ENCODE measurements around the gene LAMP5.

Gene LAMP5

GRCh38 chr20:9488063-9488462 is 26.3 kb upstream of the LAMP5 start:
- DNase-seq (ENCODE audit: extremely low spot score): no peak
- CTCF ChIA-PET: no interaction called here
- POLR2A ChIA-PET: no interaction called here
- no peak for TF ChIP-seq FOXK2 (IDR thresholded peaks at IDR 0.05)
- TF ChIP-seq ZNF384 (IDR thresholded peaks at IDR 0.05): no peak
- TF ChIP-seq LEF1 (IDR thresholded peaks at IDR 0.05; ENCODE audit: borderline replicate concordance): no peak
- TF ChIP-seq ARNT (IDR thresholded peaks at IDR 0.05): no peak
- TF ChIP-seq NFRKB (IDR thresholded peaks at IDR 0.05): no peak
- no peak for TF ChIP-seq SP1 (IDR thresholded peaks at IDR 0.05)
- TF ChIP-seq CTBP1 (IDR thresholded peaks at IDR 0.05; ENCODE audit: borderline replicate concordance): no peak
- no peak for TF ChIP-seq SUZ12 (IDR thresholded peaks at IDR 0.05)
- TF ChIP-seq BHLHE40 (IDR thresholded peaks at IDR 0.05; ENCODE audit: borderline replicate concordance): no peak
- no peak for TF ChIP-seq FOXA1 (IDR thresholded peaks at IDR 0.05)
- TF ChIP-seq L3MBTL2 (conservative IDR thresholded peaks at IDR 0.05): no peak
- TF ChIP-seq HDGF (IDR thresholded peaks at IDR 0.05; ENCODE audit: borderline replicate concordance): no peak
- TF ChIP-seq ELF4 (IDR thresholded peaks at IDR 0.05): no peak
- TF ChIP-seq FOXM1 (IDR thresholded peaks at IDR 0.05; ENCODE audit: borderline replicate concordance): no peak
- no peak for TF ChIP-seq PKNOX1 (IDR thresholded peaks at IDR 0.05)
- no peak for TF ChIP-seq TARDBP (IDR thresholded peaks at IDR 0.05)

- DNase-seq (ENCODE audit: extremely low spot score): no peak
- ChIA-PET POLR2A (no interaction called here), CTCF (no interaction called here)
- TF ChIP-seq L3MBTL2 (conservative IDR thresholded peaks at IDR 0.05) (no peak), SUZ12 (IDR thresholded peaks at IDR 0.05) (no peak), ARNT (IDR thresholded peaks at IDR 0.05) (no peak), PKNOX1 (IDR thresholded peaks at IDR 0.05) (no peak), SP1 (IDR thresholded peaks at IDR 0.05) (no peak), CTBP1 (IDR thresholded peaks at IDR 0.05; ENCODE audit: borderline replicate concordance) (no peak), TARDBP (IDR thresholded peaks at IDR 0.05) (no peak), FOXM1 (IDR thresholded peaks at IDR 0.05; ENCODE audit: borderline replicate concordance) (no peak), LEF1 (IDR thresholded peaks at IDR 0.05; ENCODE audit: borderline replicate concordance) (no peak), NFRKB (IDR thresholded peaks at IDR 0.05) (no peak), HDGF (IDR thresholded peaks at IDR 0.05; ENCODE audit: borderline replicate concordance) (no peak), BHLHE40 (IDR thresholded peaks at IDR 0.05; ENCODE audit: borderline replicate concordance) (no peak), ELF4 (IDR thresholded peaks at IDR 0.05) (no peak), FOXK2 (IDR thresholded peaks at IDR 0.05) (no peak), FOXA1 (IDR thresholded peaks at IDR 0.05) (no peak), ZNF384 (IDR thresholded peaks at IDR 0.05) (no peak)
These were observed 24.2 kb upstream of the LAMP5 start for GRCh38 chr20:9490161-9490560.

- no peak for DNase-seq (ENCODE audit: extremely low spot score)
- TF ChIP-seq L3MBTL2 (conservative IDR thresholded peaks at IDR 0.05) (no peak), FOXM1 (IDR thresholded peaks at IDR 0.05; ENCODE audit: borderline replicate concordance) (no peak)
- ChIA-PET POLR2A (no interaction called here), CTCF (no interaction called here)
These were observed 23.8 kb upstream of the LAMP5 start for GRCh38 chr20:9490631-9491030.

GRCh38 chr20:9491324-9491723 is 23.1 kb upstream of the LAMP5 start:
- DNase-seq (ENCODE audit: extremely low spot score): no peak
- CTCF ChIA-PET: interaction anchor here (0.6 kb wide), 1 partner anchor 495 kb away, joined by 3 read pairs; no protein-coding TSS in a partner anchor
- no peak for TF ChIP-seq TARDBP (IDR thresholded peaks at IDR 0.05)
- TF ChIP-seq HDGF (IDR thresholded peaks at IDR 0.05; ENCODE audit: borderline replicate concordance): no peak
- no peak for TF ChIP-seq CTBP1 (IDR thresholded peaks at IDR 0.05; ENCODE audit: borderline replicate concordance)
- TF ChIP-seq FOXA1 (IDR thresholded peaks at IDR 0.05): no peak
- no peak for TF ChIP-seq SP1 (IDR thresholded peaks at IDR 0.05)
- TF ChIP-seq FOXK2 (IDR thresholded peaks at IDR 0.05): no peak
- no peak for TF ChIP-seq PKNOX1 (IDR thresholded peaks at IDR 0.05)
- no peak for TF ChIP-seq NFRKB (IDR thresholded peaks at IDR 0.05)
- TF ChIP-seq FOXM1 (IDR thresholded peaks at IDR 0.05; ENCODE audit: borderline replicate concordance): no peak
- no peak for TF ChIP-seq ARNT (IDR thresholded peaks at IDR 0.05)

GRCh38 chr20:9492067-9492466 is 22.3 kb upstream of the LAMP5 start:
- ChIA-PET POLR2A (no interaction called here), CTCF (interaction anchor here (0.6 kb wide), 1 partner anchor 495 kb away, joined by 3 read pairs; no protein-coding TSS in a partner anchor)
- DNase-seq (ENCODE audit: extremely low spot score): no peak
- no peak for TF ChIP-seq FOXK2 (IDR thresholded peaks at IDR 0.05)

More at GRCh38 chr20:9491324-9491723, 23.1 kb upstream of the LAMP5 start:
- POLR2A ChIA-PET: no interaction called here

GRCh38 chr20:9493803-9494202 is 20.6 kb upstream of the LAMP5 start:
- ChIA-PET POLR2A (no interaction called here), CTCF (no interaction called here)
- no peak for TF ChIP-seq TARDBP (IDR thresholded peaks at IDR 0.05)
- TF ChIP-seq NFRKB (IDR thresholded peaks at IDR 0.05): no peak
- no peak for TF ChIP-seq L3MBTL2 (conservative IDR thresholded peaks at IDR 0.05)
- TF ChIP-seq BHLHE40 (IDR thresholded peaks at IDR 0.05; ENCODE audit: borderline replicate concordance): no peak
- no peak for TF ChIP-seq HDGF (IDR thresholded peaks at IDR 0.05; ENCODE audit: borderline replicate concordance)
- TF ChIP-seq PKNOX1 (IDR thresholded peaks at IDR 0.05): no peak
- no peak for TF ChIP-seq ELF4 (IDR thresholded peaks at IDR 0.05)
- TF ChIP-seq FOXM1 (IDR thresholded peaks at IDR 0.05; ENCODE audit: borderline replicate concordance): no peak
- no peak for TF ChIP-seq ARNT (IDR thresholded peaks at IDR 0.05)
- no peak for TF ChIP-seq CTBP1 (IDR thresholded peaks at IDR 0.05; ENCODE audit: borderline replicate concordance)
- no peak for TF ChIP-seq SP1 (IDR thresholded peaks at IDR 0.05)
- TF ChIP-seq SUZ12 (IDR thresholded peaks at IDR 0.05): no peak
- no peak for TF ChIP-seq ZNF384 (IDR thresholded peaks at IDR 0.05)
- no peak for DNase-seq (ENCODE audit: extremely low spot score)

All from HEK293T (cell line).